Measurements from ENCODE around the gene CPNE8.

DNA sequence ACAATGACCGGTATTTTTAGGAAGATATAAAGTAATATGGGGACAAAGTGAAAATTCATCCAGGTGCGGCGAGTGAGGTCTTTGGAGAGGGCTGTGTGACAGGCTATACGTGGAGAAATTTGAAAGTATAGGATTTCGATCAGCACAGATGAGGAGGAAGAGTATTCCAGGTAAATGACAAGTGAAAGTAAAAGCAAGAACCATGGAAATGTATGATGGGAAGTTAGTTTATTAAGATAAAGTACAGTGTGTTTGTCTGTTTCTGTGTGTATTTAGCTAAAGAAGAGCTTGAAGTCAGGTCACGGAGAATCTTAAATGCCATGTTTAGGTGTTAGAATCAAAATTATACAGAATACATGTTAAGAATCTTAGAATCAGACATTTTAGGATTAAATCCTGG lies 239.0 kb downstream of the CPNE8 start:
- TF ChIP-seq, protein P1, sequence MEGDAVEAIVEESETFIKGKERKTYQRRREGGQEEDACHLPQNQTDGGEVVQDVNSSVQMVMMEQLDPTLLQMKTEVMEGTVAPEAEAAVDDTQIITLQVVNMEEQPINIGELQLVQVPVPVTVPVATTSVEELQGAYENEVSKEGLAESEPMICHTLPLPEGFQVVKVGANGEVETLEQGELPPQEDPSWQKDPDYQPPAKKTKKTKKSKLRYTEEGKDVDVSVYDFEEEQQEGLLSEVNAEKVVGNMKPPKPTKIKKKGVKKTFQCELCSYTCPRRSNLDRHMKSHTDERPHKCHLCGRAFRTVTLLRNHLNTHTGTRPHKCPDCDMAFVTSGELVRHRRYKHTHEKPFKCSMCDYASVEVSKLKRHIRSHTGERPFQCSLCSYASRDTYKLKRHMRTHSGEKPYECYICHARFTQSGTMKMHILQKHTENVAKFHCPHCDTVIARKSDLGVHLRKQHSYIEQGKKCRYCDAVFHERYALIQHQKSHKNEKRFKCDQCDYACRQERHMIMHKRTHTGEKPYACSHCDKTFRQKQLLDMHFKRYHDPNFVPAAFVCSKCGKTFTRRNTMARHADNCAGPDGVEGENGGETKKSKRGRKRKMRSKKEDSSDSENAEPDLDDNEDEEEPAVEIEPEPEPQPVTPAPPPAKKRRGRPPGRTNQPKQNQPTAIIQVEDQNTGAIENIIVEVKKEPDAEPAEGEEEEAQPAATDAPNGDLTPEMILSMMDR (IDR thresholded peaks at IDR 0.05; ENCODE audit: insufficient read depth, low read depth, low read length): no peak
- TF ChIP-seq EZH2 (IDR thresholded peaks at IDR 0.05; ENCODE audit: insufficient read depth, low read length): no peak
